Hepatocyte (in vitro differentiated cells): ENCODE measurements around the gene USP44.

Experiments
- EZH2phosphoT487 ChIP-seq: fragments of 200-600 bp; sonication (generic); IDR thresholded peaks from one replicate; pipeline ENCODE4 v1.6.1; 2018; ENCODE audit warnings: antibody characterized with exemption, mild to moderate bottlenecking, low read depth, moderate library complexity; ENCODE audit not compliant: unreplicated experiment, severe bottlenecking
- TF ChIP-seq, protein P1 (sequence below): fragments of 200-600 bp; sonication (generic); IDR thresholded peaks from 2 replicates; pipeline ENCODE4 v1.5.1; 2016; ENCODE audit warnings: antibody characterized with exemption, mild to moderate bottlenecking; ENCODE audit not compliant: poor library complexity

- TF ChIP-seq, protein P1, sequence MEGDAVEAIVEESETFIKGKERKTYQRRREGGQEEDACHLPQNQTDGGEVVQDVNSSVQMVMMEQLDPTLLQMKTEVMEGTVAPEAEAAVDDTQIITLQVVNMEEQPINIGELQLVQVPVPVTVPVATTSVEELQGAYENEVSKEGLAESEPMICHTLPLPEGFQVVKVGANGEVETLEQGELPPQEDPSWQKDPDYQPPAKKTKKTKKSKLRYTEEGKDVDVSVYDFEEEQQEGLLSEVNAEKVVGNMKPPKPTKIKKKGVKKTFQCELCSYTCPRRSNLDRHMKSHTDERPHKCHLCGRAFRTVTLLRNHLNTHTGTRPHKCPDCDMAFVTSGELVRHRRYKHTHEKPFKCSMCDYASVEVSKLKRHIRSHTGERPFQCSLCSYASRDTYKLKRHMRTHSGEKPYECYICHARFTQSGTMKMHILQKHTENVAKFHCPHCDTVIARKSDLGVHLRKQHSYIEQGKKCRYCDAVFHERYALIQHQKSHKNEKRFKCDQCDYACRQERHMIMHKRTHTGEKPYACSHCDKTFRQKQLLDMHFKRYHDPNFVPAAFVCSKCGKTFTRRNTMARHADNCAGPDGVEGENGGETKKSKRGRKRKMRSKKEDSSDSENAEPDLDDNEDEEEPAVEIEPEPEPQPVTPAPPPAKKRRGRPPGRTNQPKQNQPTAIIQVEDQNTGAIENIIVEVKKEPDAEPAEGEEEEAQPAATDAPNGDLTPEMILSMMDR = no peak
- TF ChIP-seq EZH2phosphoT487 = no peak
These were observed 22.8 kb upstream of the USP44 start for GRCh38 chr12:95573951-95574576.
